HK-2 (cell line): Measurements from ENCODE around the gene CUX1.

Experiments
- DNase-seq: peaks from one replicate; pipeline ENCODE4 v3.0.0-alpha.2; 2018; ENCODE audit not compliant: unreplicated experiment

The CUX1 gene

DNA sequence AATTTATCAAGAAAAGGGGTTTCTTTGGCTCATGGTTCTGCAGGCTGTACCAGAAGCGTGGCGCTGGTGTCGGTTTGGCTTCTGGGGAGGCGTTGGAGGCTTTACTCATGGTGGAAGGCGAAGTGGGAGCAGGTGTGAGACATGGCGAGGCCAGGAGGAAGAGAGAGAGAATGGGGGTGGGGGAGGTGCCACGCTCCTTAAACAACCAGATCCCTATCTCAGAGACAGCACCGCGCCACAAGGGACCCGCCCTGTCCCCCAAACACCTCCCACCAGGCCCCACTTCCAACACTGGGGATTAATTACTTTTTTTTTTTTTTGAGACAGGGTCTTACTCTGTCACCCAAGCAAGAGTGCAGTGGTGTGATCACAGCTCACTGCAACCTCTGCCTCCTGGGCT, 451.2 kb downstream of the CUX1 start:
- no peak for DNase-seq

DNA sequence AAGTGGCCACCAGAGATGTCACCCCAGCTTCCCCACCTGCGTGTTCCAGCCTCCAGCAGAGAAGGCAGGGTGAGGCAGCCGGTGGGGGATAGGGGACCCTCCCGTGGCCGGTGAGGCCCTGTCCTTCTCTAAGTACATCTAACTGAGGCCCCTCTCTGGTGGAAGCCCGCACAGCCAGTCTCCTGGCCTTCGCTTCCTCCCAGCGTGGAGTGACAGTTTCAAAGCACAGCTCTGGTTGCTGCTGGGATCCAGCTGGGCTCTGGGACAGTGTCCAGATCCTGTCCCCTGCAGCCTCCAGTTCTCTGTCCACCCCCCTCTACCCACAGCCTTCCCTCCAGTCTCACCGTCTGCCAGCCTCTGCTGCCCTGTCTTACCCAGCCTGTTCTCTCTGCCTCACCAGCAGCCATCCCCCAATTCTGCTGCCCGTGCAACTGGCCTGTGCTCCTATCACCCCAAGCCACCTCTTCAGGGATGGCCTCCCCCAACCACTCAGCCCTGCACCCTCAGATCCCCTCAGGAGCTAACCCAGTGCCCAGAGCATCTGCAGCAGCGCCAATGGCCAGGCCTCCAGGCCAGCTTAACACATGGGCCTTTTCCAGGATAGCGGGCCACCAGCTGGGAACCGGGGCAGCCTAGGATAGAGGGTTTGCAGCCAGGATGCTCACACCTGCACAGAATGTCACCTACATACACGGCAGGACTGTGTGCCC, 452.9 kb downstream of the CUX1 start:
- no peak for DNase-seq

GRCh38 chr7:102271158-102271798, 453.9 kb downstream of the CUX1 start:
- no peak for DNase-seq

- DNase-seq, result peak; percentile 91
These were observed 454.9 kb downstream of the CUX1 start for GRCh38 chr7:102272075-102272916.

- no peak for DNase-seq
These were observed 455.7 kb downstream of the CUX1 start for GRCh38 chr7:102272917-102273748.

GRCh38 chr7:102273749-102274712, 456.6 kb downstream of the CUX1 start:
- DNase-seq, result peak; percentile 95

GRCh38 chr7:102275123-102275703, 457.8 kb downstream of the CUX1 start:
- DNase-seq, result no peak

GRCh38 chr7:102277901-102278300, 460.5 kb downstream of the CUX1 start:
- no peak for DNase-seq

GRCh38 chr7:102279537-102280400, 462.3 kb downstream of the CUX1 start:
- peak; percentile 63 for DNase-seq

GRCh38 chr7:102280521-102280920, 463.1 kb downstream of the CUX1 start:
- DNase-seq, result no peak

GRCh38 chr7:102281785-102282184, 464.4 kb downstream of the CUX1 start:
- no peak for DNase-seq

GRCh38 chr7:102282465-102283362, 465.3 kb downstream of the CUX1 start:
- DNase-seq, result no peak

- DNase-seq, result no peak
These were observed 466.2 kb downstream of the CUX1 start for GRCh38 chr7:102283477-102284189.

- no peak for DNase-seq
These were observed 467.0 kb downstream of the CUX1 start for GRCh38 chr7:102284399-102284798.

DNA sequence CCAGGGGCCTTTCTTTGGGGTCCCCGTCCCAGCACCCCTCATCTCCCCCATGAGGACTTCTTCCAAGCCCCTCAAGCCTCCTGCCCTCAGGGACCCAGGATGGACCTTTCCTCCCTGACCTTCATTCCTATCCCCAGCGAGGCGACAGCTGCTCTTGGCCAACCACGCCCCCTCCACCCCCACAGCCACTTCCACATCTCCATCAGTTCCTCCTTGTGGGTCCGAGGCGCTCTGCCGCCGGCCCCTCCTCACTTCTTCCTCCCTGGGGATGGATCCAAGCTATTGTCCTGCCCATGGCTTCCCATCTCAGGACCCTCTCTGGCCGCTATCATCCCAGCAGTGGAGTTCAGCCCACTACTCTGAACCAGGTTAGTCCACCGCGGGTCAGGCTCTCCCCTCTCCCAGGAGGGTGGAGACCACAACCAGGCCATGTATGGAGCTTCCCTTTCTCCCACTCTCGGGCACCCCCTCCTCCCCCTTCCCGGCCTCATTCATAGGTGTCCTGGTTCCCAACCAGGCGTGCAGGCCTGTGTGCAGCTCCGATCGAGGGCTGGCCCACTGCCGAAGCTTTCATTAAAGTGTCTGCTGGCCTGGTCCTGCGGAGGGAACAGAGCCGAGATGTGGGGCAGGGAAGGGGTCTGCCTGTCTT, 467.6 kb downstream of the CUX1 start:
- no peak for DNase-seq

- DNase-seq, result no peak
These were observed 468.3 kb downstream of the CUX1 start for GRCh38 chr7:102285540-102286236.
